Measurements from ENCODE around the gene WNT9B.

Gene WNT9B

DNA sequence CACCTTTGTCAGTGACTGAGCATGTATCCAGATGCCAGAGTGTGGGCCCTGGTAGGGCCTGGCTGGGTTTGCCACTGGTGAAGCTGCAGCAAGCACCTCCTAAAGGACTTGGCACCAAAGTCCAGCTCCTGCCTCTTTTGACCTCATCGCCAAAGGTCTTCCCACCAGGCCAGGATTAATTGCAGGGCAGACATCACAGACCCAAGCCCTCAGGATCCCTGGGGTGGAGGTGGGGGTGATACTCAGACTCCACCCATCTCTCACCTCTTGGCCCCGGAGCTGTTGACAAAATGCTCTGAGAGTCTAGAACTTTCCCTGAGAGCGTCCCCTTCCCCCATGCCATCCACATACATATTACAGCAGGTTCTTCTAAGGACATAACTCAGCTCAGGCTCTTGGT is 37.5 kb upstream of the WNT9B start:
- no peak for DNase-seq (ENCODE audit: low read depth, low spot score)
- Histone ChIP-seq H3K9me3 (ENCODE audit: low read depth, low read length) (no peaks in the 10 kb centered on the region), H3K36me3 (ENCODE audit: insufficient read depth, low read length) (no peaks in the 10 kb centered on the region), H3K9ac (ENCODE audit: insufficient read length) (no peak overlapping the region), H3K4me3 (no peak overlapping the region), H3K27ac (no peak overlapping the region)
- TF ChIP-seq POLR2AphosphoS5 (IDR thresholded peaks at IDR 0.05; ENCODE audit: borderline replicate concordance, low read depth, low read length) (no peak), FOXP2 (optimal IDR thresholded peaks at IDR 0.05; ENCODE audit: control extremely low read depth, extremely low read length, insufficient read depth) (no peak), EZH2 (IDR thresholded peaks at IDR 0.05) (no peak)

DNA sequence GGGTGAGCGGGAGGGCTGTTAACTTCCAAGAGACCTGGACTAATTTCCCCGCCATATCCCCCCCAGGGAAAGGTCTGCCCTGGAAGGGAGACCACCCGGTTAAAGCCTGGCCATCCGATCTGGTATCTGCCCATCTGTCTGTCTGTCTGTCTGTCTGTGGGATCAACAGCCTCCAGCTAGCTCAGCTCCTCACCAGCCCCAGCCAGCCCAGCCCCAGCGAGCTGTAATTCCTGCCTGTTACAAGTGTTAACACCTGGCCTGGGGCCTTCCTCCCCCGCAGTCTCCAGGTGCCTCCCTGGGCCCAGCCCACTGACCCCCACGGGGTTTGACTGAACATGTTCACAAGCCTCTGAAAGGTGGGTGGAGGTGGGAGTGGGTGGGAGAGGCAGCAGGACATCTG is 36.9 kb upstream of the WNT9B start:
- H3K9ac ChIP-seq (ENCODE audit: insufficient read length), result no peak overlapping the region
- no peak for TF ChIP-seq POLR2AphosphoS5 (IDR thresholded peaks at IDR 0.05; ENCODE audit: borderline replicate concordance, low read depth, low read length)
- no peak for TF ChIP-seq FOXP2 (optimal IDR thresholded peaks at IDR 0.05; ENCODE audit: control extremely low read depth, extremely low read length, insufficient read depth)
- TF ChIP-seq EZH2 (IDR thresholded peaks at IDR 0.05), result no peak
- H3K27ac ChIP-seq, result no peak overlapping the region
- no peaks in the 10 kb centered on the region for H3K9me3 ChIP-seq (ENCODE audit: low read depth, low read length)
- DNase-seq (ENCODE audit: low read depth, low spot score), result no peak
- H3K36me3 ChIP-seq (ENCODE audit: insufficient read depth, low read length), result no peaks in the 10 kb centered on the region
- no peak overlapping the region for H3K4me3 ChIP-seq

DNA sequence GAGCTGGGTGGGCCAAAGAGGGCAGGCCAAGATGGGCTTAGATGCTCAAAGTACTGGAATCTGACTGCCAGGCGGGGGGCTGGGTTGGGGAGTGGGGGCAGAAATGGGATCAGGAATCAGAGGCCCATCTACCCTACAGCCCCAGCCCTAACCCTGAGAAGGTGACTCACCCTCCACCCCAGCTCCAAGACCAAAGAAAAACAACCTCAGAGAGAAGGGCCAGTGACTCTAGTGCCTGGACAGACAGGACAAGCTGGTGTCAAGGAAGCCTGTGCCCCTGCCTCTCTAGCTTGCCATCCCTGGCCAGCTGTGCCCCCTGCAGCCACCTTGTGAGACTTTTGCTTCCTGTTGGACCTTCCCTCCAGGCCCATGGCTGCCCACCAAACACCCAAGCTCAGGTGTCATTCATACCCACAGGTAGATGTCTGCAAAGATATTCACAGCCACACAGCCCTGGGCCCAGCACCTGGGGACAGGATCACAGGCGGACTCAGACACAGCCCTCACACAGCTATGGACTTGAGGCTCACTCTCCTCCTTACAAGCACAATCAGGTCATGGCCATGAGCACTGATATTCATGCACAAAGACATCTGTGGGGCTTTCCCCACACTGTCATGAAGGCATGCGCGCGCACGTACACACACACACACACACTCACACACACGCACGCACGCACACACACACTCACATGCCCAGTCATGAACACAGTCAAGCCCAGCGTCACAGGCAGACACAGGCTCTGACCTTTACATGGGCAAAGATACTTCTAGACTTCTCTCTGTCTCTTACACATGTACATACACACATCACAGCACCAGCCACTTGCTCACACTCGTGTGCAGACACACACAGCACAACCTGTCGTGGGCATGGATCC is 35.7 kb upstream of the WNT9B start:
- TF ChIP-seq EZH2 (IDR thresholded peaks at IDR 0.05), result no peak
- TF ChIP-seq POLR2AphosphoS5 (IDR thresholded peaks at IDR 0.05; ENCODE audit: borderline replicate concordance, low read depth, low read length), result no peak
- TF ChIP-seq FOXP2 (optimal IDR thresholded peaks at IDR 0.05; ENCODE audit: control extremely low read depth, extremely low read length, insufficient read depth), result no peak
- no peak for DNase-seq (ENCODE audit: low read depth, low spot score)

DNA sequence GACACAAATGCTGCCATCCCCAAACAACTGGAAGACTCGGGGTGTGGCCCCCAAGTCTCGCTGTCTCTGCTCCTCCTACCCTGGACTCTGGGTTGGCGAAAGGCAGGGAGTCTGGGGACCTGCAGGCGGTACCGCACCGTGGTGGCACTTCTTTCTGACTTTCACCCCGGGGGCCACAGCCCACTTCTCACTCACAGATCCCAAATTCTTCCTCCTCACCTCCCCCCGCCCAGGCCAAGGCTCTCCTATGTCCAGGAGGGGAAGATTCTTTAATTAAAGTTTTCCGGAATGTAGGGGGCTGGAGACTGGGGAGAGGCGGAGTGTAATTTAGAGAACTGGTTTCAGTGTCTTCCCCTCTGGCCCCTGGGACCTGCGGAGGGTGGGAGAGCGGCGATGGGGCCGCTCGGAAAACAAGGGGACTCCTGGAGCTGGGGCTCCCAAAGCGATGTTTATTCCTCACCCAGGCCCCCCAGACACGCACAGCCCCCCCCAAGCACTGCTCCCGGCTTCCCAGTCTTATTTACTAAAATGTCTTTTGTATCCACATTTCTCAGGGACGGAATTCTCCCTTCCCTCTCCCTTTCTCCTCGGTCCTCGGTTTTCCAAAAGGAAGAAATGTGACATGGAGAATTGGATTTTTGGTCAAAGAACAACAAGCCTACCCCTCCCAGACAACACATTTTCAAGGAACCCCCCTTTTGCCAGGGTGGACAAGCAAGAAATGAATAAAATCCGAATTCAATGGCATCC is 34.1 kb upstream of the WNT9B start:
- Histone ChIP-seq H3K36me3 (ENCODE audit: insufficient read depth, low read length) (no peaks in the 10 kb centered on the region), H3K9me3 (ENCODE audit: low read depth, low read length) (no peaks in the 10 kb centered on the region), H3K4me3 (no peak overlapping the region), H3K27ac (no peak overlapping the region), H3K9ac (ENCODE audit: insufficient read length) (no peak overlapping the region)
- TF ChIP-seq POLR2AphosphoS5 (IDR thresholded peaks at IDR 0.05; ENCODE audit: borderline replicate concordance, low read depth, low read length), result no peak
- no peak for TF ChIP-seq EZH2 (IDR thresholded peaks at IDR 0.05)
- no peak for TF ChIP-seq FOXP2 (optimal IDR thresholded peaks at IDR 0.05; ENCODE audit: control extremely low read depth, extremely low read length, insufficient read depth)
- DNase-seq (ENCODE audit: low read depth, low spot score), result no peak

More for the DNA sequence above, 35.7 kb upstream of the WNT9B start:
- H3K36me3 ChIP-seq (ENCODE audit: insufficient read depth, low read length), result no peaks in the 10 kb centered on the region
- no peak overlapping the region for H3K9ac ChIP-seq (ENCODE audit: insufficient read length)
- no peak overlapping the region for H3K4me3 ChIP-seq
- H3K27ac ChIP-seq, result no peak overlapping the region
- no peaks in the 10 kb centered on the region for H3K9me3 ChIP-seq (ENCODE audit: low read depth, low read length)

DNA sequence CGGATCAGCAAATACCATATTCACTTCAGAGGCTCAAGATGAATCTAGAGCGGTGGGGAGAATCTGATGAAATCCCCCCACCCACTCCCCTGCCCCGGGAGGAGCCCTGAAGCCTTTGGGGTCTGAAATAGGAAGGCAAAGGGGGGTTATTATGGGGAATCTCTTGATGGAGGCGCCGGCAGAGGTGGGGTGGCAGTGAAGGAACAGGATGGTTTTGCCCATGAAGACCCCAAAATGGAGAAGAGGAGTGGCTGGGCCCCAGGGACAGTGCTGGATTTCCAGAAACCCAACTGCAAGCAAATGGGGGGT is 33.5 kb upstream of the WNT9B start:
- H3K36me3 ChIP-seq (ENCODE audit: insufficient read depth, low read length), result no peaks in the 10 kb centered on the region
- H3K9me3 ChIP-seq (ENCODE audit: low read depth, low read length), result no peaks in the 10 kb centered on the region
- no peak overlapping the region for H3K4me3 ChIP-seq
- H3K9ac ChIP-seq (ENCODE audit: insufficient read length), result no peak overlapping the region
- TF ChIP-seq EZH2 (IDR thresholded peaks at IDR 0.05) (no peak), POLR2AphosphoS5 (IDR thresholded peaks at IDR 0.05; ENCODE audit: borderline replicate concordance, low read depth, low read length) (no peak), FOXP2 (optimal IDR thresholded peaks at IDR 0.05; ENCODE audit: control extremely low read depth, extremely low read length, insufficient read depth) (no peak)
- DNase-seq (ENCODE audit: low read depth, low spot score), result no peak
- H3K27ac ChIP-seq, result no peak overlapping the region

DNA sequence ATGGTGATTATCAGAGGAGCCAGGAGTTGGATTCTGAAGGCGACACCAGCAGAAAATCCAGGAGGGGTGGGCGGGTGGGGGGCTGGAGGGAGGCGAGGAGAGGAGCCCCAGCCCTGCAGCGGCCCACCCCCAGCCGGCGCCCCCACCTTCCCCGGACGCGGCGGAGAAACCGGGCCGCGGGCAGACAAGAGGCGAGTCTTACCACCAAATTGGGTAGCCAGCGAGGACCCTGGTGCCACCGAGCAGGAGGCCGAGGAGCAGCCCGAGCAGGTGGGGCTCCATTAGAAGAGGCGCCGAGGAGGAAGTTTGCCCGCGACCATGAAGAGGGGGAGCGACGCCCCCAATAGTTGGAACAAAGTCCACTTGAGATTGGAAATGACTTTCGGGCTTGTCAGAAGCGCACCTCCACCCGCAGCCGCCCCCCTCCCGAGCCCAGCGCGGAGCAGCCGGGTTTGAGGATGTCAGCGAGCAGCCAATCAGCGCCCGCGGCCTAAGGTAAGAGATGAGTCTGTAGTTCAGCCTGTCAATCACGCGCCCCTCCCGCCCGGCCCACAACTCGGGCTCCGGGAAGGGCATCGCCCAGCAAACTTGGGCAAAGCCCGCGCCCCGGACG is 33.0 kb upstream of the WNT9B start, which contains the start of gene WNT3:
Gene WNT3 (minus strand): TSS at position 377 of the 613 bp plus-strand sequence. CDS start 95 bp downstream, at position 282.
- no peak for DNase-seq (ENCODE audit: low read depth, low spot score)
- TF ChIP-seq EZH2 (IDR thresholded peaks at IDR 0.05), result no peak
- no peak for TF ChIP-seq FOXP2 (optimal IDR thresholded peaks at IDR 0.05; ENCODE audit: control extremely low read depth, extremely low read length, insufficient read depth)
- TF ChIP-seq POLR2AphosphoS5 (IDR thresholded peaks at IDR 0.05; ENCODE audit: borderline replicate concordance, low read depth, low read length), result no peak

DNA sequence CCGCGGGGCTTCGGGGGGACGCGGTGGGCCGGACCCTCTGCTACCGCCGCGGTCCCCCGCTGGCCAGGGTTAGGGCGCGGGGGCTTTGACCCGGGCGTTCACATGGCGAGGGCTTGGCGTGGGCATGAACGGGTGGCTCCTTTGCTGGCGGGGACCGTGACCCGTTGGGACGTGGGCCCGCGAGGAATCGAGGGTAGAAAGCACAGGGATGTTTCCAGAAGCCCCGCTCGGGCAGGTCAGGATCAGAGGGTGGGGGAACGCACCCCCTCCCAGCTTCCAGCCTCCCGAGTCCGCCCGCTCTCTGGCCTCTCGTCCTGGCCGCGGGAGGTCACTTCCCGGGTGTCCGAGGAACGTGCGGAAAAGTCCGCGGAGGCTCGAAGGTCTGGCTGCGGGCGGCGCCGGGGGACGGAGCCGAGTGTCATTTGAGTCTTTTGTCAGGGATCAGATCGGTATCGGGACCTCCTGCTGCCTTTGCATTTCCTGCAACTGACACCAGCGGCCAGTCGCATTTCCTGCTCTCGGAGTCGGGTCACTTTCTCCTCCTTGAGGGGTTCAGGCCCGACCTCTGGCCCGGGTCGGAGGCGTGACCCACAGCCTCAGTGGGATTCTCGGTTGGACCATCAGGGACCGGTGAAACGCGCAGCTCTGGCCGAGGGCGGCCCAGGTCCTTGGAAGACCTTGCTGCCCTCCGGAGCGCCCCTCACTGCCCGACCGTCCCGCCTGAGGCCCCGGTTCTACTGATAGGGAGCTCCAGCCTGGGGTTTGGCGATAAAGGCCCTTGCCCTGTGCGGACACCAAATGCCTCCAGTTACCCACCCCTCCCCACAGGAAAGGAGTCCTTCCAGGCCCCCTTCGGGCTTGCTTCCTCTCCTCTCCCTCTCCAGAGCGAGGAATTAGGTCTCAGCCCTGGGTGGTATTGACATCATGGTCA is 32.2 kb upstream of the WNT9B start:
- H3K36me3 ChIP-seq (ENCODE audit: insufficient read depth, low read length), result no peaks in the 10 kb centered on the region
- no peak overlapping the region for H3K27ac ChIP-seq
- no peak overlapping the region for H3K9ac ChIP-seq (ENCODE audit: insufficient read length)
- H3K9me3 ChIP-seq (ENCODE audit: low read depth, low read length), result no peaks in the 10 kb centered on the region
- DNase-seq (ENCODE audit: low read depth, low spot score), result no peak
- TF ChIP-seq POLR2AphosphoS5 (IDR thresholded peaks at IDR 0.05; ENCODE audit: borderline replicate concordance, low read depth, low read length) (no peak), EZH2 (IDR thresholded peaks at IDR 0.05) (peak; percentile 79)
- peak overlapping the region; percentile 28; the same call in 1 of the 2 replicates for H3K4me3 ChIP-seq

More for the DNA sequence above, 33.0 kb upstream of the WNT9B start, which contains the start of gene WNT3:
- Histone ChIP-seq H3K27ac (no peak within 1 kb of the TSS), H3K9ac (ENCODE audit: insufficient read length) (no peak within 1 kb of the TSS), H3K9me3 (ENCODE audit: low read depth, low read length) (no peaks in the 10 kb centered on the region), H3K4me3 (peak within 1 kb of the TSS; percentile 28; the same call in 1 of the 2 replicates), H3K36me3 (ENCODE audit: insufficient read depth, low read length) (no peaks in the 10 kb centered on the region)
